NCI-H526 (cell line): ENCODE results near the gene LGALS3BP.
"Not testable (repeated sequence)": the region's sequence is repeated elsewhere in the genome, so short reads cannot be mapped to it uniquely, and the experiment has no call there.

Experiments used
- DNase-seq, 2 experiments: peaks; one replicate each; lab custom pipeline; 2025; lab: John Stamatoyannopoulos, UW

LGALS3BP gene

GRCh38 chr17:78963378-78963777 is 16.3 kb downstream of the LGALS3BP start:
- DNase-seq = no peak

GRCh38 chr17:78962984-78963348 is 16.8 kb downstream of the LGALS3BP start:
- not testable (repeated sequence) for DNase-seq

GRCh38 chr17:78962345-78962983 is 17.3 kb downstream of the LGALS3BP start:
- no peak for DNase-seq

GRCh38 chr17:78961571-78961970 is 18.2 kb downstream of the LGALS3BP start:
- no peak for DNase-seq

GRCh38 chr17:78960928-78961327 is 18.8 kb downstream of the LGALS3BP start:
- no peak for DNase-seq

GRCh38 chr17:78959803-78960202 is 19.9 kb downstream of the LGALS3BP start:
- no peak for DNase-seq

GRCh38 chr17:78958641-78959127 is 21.0 kb downstream of the LGALS3BP start:
- no peak for DNase-seq

GRCh38 chr17:78957128-78957527 is 22.6 kb downstream of the LGALS3BP start:
- no peak for DNase-seq

- DNase-seq = no peak
Measured at GRCh38 chr17:78956254-78956653, 23.5 kb downstream of the LGALS3BP start.

GRCh38 chr17:78954684-78955083 is 25.0 kb downstream of the LGALS3BP start:
- no peak for DNase-seq

- DNase-seq = no peak
Measured at GRCh38 chr17:78953356-78954350, 26.1 kb downstream of the LGALS3BP start.

- no peak for DNase-seq
Measured at GRCh38 chr17:78952706-78953105, 27.0 kb downstream of the LGALS3BP start.

- DNase-seq = no peak
Measured at GRCh38 chr17:78951967-78952551, 27.7 kb downstream of the LGALS3BP start.

GRCh38 chr17:78950870-78951269 is 28.9 kb downstream of the LGALS3BP start:
- DNase-seq = no peak

GRCh38 chr17:78947235-78948149 is 32.2 kb downstream of the LGALS3BP start:
- no peak for DNase-seq

- no peak for DNase-seq
Measured at GRCh38 chr17:78946631-78947030, 33.1 kb downstream of the LGALS3BP start.

- DNase-seq = no peak
Measured at GRCh38 chr17:78946131-78946530, 33.6 kb downstream of the LGALS3BP start.

GRCh38 chr17:78945455-78945854 is 34.3 kb downstream of the LGALS3BP start:
- DNase-seq = not testable (repeated sequence)

- no peak for DNase-seq
Measured at GRCh38 chr17:78944956-78945355, 34.8 kb downstream of the LGALS3BP start.

GRCh38 chr17:78944026-78944425 is 35.7 kb downstream of the LGALS3BP start:
- DNase-seq = no peak

- DNase-seq = peak in 1 of 2 experiments; percentile 20
Measured at GRCh38 chr17:78940708-78941107, 39.0 kb downstream of the LGALS3BP start.
